ENCODE measurements around the gene RALGPS1.

GRCh38 chr9:127175764-127176163, 261.2 kb downstream of the RALGPS1 start:
- TF ChIP-seq CTCF (IDR thresholded peaks at IDR 0.05; ENCODE audit: low read depth, low read length, poor library complexity, severe bottlenecking) (no peak), EZH2phosphoT487 (IDR thresholded peaks at IDR 0.05; ENCODE audit: borderline replicate concordance, low read length) (no peak)

Data from DOHH2 (cell line).